HG02870 (cell line): ENCODE measurements around the gene C6orf62.
"Not testable (repeated sequence)": the region's sequence is repeated elsewhere in the genome, so short reads cannot be mapped to it uniquely, and the experiment has no call there.

Source experiments
- ATAC-seq: cut with Tn5 transposase; IDR thresholded peaks from one replicate; pipeline ENCODE4 v1.9.1; 2021; ENCODE audit warnings: mild to moderate bottlenecking, moderate library complexity; ENCODE audit not compliant: unreplicated experiment

C6orf62 gene

GRCh38 chr6:24668997-24669361 lies 50.0 kb downstream of the C6orf62 start:
- ATAC-seq = no peak

- ATAC-seq = not testable (repeated sequence)
Observed at GRCh38 chr6:24668066-24668996, 50.6 kb downstream of the C6orf62 start.

DNA sequence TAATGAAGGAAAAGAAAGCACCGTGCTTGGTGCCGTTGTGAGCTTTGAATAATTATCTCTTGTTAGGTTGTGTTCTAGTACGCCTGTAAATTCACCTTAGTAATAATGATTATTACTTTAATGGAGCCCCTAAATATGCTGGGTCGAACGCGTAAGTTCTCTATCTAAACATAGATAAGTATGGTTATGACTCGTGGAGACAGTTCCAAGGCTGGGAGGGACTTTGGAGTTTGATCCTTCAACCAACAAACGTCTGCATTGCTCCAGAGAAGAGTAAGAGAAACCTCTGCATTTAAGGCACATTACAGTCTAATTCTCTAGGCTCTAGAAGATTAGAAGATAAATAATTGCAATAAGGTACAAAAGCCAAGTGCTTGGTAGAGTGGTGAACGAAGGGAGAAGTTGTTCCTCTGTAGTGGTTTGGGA lies 51.6 kb downstream of the C6orf62 start:
- ATAC-seq = peak; percentile 4

GRCh38 chr6:24666641-24667377 lies 52.1 kb downstream of the C6orf62 start, which contains the start of the genes ACOT13 and TDP2:
Gene ACOT13, plus strand, starts transcription at chr6:24667077. Its CDS starts 187 bp downstream, at chr6:24667264.
Gene TDP2, minus strand, starts transcription at chr6:24666899. Its CDS starts 37 bp downstream, at chr6:24666862.
- ATAC-seq = peak; percentile 95

GRCh38 chr6:24666097-24666640 lies 52.8 kb downstream of the C6orf62 start:
- peak; percentile 26 for ATAC-seq

GRCh38 chr6:24664046-24664987 lies 54.6 kb downstream of the C6orf62 start:
- no peak for ATAC-seq

- ATAC-seq = no peak
Observed at GRCh38 chr6:24663189-24663588, 55.8 kb downstream of the C6orf62 start.

GRCh38 chr6:24662236-24662635 lies 56.7 kb downstream of the C6orf62 start:
- ATAC-seq = no peak

- ATAC-seq = not testable (repeated sequence)
Observed at GRCh38 chr6:24661759-24662158, 57.2 kb downstream of the C6orf62 start.

- no peak for ATAC-seq
Observed at GRCh38 chr6:24660105-24660504, 58.8 kb downstream of the C6orf62 start.

DNA sequence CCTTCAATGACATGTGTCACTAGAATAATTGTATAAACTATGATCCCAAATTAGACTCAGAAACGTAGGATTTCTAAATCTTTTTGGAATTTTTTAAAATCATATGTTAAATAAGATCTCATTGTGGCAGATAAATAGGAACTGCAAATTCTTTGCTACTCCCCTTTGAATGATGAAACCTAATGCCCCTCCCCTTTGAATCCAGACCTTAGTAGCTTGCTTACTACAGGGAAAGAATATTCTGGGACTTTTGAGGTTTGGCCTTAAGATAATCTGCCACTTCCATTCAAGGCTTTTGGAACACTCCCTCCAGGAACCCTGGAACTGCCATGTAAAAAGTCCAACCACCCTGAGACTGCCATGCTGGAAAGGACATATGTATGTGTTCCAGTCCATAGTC lies 59.4 kb downstream of the C6orf62 start:
- ATAC-seq = no peak

- no peak for ATAC-seq
Observed at GRCh38 chr6:24658573-24659560, 60.1 kb downstream of the C6orf62 start.

DNA sequence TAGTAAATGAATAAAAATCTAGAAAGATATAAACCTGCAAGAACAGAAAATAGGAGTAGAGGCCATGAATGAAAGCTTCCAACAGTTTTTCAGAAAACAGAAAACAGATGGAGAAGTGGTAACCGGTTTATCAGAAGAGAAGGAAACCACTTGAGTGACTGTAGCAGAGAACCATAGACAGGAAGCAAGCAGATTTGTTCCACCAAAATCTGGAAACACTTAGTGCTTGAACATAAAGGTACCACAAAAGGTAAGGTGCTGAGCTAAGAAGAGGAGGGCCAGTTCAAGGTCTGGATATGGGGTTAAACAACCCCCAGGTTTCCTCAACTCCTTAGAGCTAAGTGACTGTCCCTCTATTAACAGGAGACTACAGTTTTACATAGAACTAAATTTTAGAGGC lies 63.7 kb downstream of the C6orf62 start:
- ATAC-seq = no peak
